GM23338 (cell line): ENCODE results near the gene SLC29A4.

Experiments
- EZH2 ChIP-seq: fragments of 200-600 bp; sonication (generic); IDR thresholded peaks from one replicate; pipeline ENCODE4 v1.8.0; 2017; ENCODE audit warnings: antibody characterized with exemption, mild to moderate bottlenecking, low read depth; ENCODE audit not compliant: unreplicated experiment
- JUNB ChIP-seq: IDR thresholded peaks from one replicate; pipeline ENCODE4 v1.6.1; 2016; ENCODE audit warnings: antibody characterized with exemption; ENCODE audit not compliant: unreplicated experiment
- POLR2AphosphoS5 ChIP-seq: IDR thresholded peaks from 2 replicates; pipeline ENCODE4 v1.6.1; 2016; ENCODE audit warnings: antibody characterized with exemption, low read depth
- TF ChIP-seq, protein P1 (sequence below), 2 experiments: fragments of 200-600 bp in 1 of 2; sonication (generic) in 1 of 2; conservative IDR thresholded peaks; 2 replicates each; pipeline versions ENCODE4 v1.5.1 to v1.6.1; 2016 to 2017; ENCODE audit warnings: antibody characterized with exemption in 2 of 2, low read depth in 2 of 2, mild to moderate bottlenecking in 2 of 2, moderate library complexity in 1 of 2

DNA sequence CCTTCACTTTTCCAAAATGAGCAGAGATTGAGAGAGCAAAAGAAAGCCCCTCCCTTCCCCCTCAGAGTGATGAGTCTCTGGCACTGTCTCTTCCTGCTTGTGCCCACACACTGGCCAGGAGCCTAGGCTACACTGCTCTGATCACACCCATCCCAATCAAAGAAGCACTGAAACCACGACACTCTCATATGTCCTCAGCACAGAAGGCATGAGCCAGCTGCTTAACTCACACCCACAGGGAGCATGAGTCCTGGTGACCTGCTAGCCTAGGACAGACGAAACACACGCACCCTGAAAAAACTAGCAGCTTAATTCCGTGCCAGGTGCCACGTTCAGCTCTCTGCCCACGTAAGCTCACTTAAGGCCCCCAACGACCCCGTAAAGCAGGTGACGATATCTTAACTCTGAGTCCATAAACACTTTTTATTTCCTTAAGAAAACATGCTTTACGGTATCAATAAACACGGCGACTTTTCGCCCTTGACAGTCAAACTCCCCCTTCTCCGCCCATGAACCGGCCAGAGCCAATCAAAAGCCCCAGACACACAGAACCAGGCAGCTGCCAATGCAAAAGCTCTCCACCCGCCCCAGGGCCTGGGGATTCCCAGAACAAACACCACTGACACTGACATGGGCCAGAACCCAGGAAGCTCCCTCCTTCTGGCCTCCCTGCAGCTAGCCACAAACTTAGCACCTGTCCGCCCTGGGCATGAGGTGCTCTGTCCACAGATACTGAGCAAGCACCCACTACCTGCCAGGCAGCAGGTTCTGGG, 71.9 kb downstream of the SLC29A4 start:
- TF ChIP-seq POLR2AphosphoS5 (no peak), JUNB (no peak), EZH2 (no peak)
- TF ChIP-seq, protein P1, sequence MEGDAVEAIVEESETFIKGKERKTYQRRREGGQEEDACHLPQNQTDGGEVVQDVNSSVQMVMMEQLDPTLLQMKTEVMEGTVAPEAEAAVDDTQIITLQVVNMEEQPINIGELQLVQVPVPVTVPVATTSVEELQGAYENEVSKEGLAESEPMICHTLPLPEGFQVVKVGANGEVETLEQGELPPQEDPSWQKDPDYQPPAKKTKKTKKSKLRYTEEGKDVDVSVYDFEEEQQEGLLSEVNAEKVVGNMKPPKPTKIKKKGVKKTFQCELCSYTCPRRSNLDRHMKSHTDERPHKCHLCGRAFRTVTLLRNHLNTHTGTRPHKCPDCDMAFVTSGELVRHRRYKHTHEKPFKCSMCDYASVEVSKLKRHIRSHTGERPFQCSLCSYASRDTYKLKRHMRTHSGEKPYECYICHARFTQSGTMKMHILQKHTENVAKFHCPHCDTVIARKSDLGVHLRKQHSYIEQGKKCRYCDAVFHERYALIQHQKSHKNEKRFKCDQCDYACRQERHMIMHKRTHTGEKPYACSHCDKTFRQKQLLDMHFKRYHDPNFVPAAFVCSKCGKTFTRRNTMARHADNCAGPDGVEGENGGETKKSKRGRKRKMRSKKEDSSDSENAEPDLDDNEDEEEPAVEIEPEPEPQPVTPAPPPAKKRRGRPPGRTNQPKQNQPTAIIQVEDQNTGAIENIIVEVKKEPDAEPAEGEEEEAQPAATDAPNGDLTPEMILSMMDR (conservative IDR thresholded peaks at IDR 0.05; ENCODE audit: low read depth in 2 of 2), result no peak
